RWPE2 (cell line): ENCODE results near the gene STX3.
A peak's percentile ranks its signal among the peaks of the same experiment; 100 is the strongest.
"Not testable (repeated sequence)": the region's sequence is repeated elsewhere in the genome, so short reads cannot be mapped to it uniquely, and the experiment has no call there.

ENCODE experiments used
- ATAC-seq: fragments of 200-7000 bp; cut with Tn5 transposase; 3 replicates; pipeline ENCODE4 v1.9.1; 2021; ENCODE audit warnings: low read depth
- DNase-seq: peaks from one replicate; pipeline ENCODE4 v3.0.0-alpha.2; 2020; ENCODE audit warnings: low spot score
- H3K27ac ChIP-seq: fragments of 450-650 bp; 2 replicates; pipeline ENCODE4 v1.5.1; 2017; ENCODE audit warnings: mild to moderate bottlenecking; ENCODE audit not compliant: poor library complexity, severe bottlenecking
- H3K27me3 ChIP-seq: fragments of 250-450 bp; sonication (Bioruptor Pico); 2 replicates; pipeline ENCODE4 v1.5.1; 2021; ENCODE audit warnings: mild to moderate bottlenecking, moderate library complexity; ENCODE audit not compliant: insufficient read depth, poor library complexity, severe bottlenecking
- H3K36me3 ChIP-seq: fragments of 250-450 bp; sonication (Bioruptor Pico); 2 replicates; pipeline ENCODE4 v1.5.1; 2020; ENCODE audit warnings: low read depth, mild to moderate bottlenecking, moderate library complexity
- H3K4me1 ChIP-seq: fragments of 250-450 bp; sonication (Bioruptor Pico); 2 replicates; pipeline ENCODE4 v1.5.1; 2021; ENCODE audit warnings: mild to moderate bottlenecking, moderate library complexity; ENCODE audit not compliant: insufficient read depth, poor library complexity, severe bottlenecking
- H3K4me3 ChIP-seq: fragments of 250-450 bp; sonication (Bioruptor Pico); 2 replicates; pipeline ENCODE4 v1.5.1; 2021; ENCODE audit warnings: mild to moderate bottlenecking, moderate library complexity; ENCODE audit not compliant: severe bottlenecking
- H3K9me3 ChIP-seq: fragments of 250-450 bp; sonication (Bioruptor Pico); 2 replicates; pipeline ENCODE4 v1.5.1; 2021; ENCODE audit warnings: mild to moderate bottlenecking, moderate library complexity; ENCODE audit not compliant: severe bottlenecking
- TF ChIP-seq, protein P1 (sequence below): fragments of 450-650 bp; IDR thresholded peaks from one replicate; pipeline ENCODE4 v1.5.1; 2017; ENCODE audit warnings: mild to moderate bottlenecking, moderate library complexity; ENCODE audit not compliant: poor library complexity, severe bottlenecking

Gene STX3

DNA sequence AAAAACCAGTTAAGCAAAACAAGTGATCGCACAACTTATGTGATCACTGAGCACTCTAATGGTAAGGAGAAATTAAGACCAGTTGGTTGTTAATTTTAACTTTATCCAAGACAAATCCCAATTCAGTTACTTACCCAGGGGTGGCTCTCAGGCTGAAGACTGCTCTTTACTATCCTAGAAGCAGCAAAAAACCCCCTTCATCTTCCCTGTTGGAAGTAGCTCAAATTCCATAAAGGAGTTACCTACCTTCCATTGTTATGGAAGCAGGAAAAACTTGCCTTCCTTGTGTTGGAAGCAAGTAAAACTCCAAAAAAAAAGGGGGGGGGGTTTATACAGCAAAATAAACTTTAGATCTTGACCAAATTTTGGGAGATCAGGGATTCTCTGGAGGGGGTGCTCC, 60.6 kb downstream of the STX3 start:
- TF ChIP-seq, protein P1, sequence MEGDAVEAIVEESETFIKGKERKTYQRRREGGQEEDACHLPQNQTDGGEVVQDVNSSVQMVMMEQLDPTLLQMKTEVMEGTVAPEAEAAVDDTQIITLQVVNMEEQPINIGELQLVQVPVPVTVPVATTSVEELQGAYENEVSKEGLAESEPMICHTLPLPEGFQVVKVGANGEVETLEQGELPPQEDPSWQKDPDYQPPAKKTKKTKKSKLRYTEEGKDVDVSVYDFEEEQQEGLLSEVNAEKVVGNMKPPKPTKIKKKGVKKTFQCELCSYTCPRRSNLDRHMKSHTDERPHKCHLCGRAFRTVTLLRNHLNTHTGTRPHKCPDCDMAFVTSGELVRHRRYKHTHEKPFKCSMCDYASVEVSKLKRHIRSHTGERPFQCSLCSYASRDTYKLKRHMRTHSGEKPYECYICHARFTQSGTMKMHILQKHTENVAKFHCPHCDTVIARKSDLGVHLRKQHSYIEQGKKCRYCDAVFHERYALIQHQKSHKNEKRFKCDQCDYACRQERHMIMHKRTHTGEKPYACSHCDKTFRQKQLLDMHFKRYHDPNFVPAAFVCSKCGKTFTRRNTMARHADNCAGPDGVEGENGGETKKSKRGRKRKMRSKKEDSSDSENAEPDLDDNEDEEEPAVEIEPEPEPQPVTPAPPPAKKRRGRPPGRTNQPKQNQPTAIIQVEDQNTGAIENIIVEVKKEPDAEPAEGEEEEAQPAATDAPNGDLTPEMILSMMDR, result no peak
- no peak for DNase-seq
- Histone ChIP-seq H3K9me3 (no peaks in the 10 kb centered on the region), H3K27ac (no peak overlapping the region), H3K4me3 (no peak overlapping the region), H3K27me3 (no peaks in the 10 kb centered on the region), H3K4me1 (peaks cover 4% of the 10 kb centered on the region), H3K36me3 (no peaks in the 10 kb centered on the region)
- no peak for ATAC-seq

DNA sequence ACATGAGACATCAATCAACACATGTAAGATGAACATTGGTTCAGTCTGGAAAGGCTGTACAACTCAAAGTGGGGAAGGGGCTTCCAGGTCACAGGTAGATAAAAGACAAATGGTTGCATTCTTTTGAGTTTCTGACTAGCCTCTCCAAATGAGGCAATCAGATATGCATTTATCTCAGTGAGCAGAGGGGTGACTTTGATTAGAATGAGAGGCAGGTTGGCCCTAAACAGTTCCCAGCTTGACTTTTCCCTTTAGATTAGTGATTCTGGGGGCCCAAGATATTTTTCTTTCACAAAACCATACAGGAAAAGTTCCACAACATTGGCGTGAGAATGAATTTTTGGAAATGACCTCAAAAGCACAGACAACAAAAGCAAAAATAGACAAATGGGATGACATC, 61.3 kb downstream of the STX3 start:
- not testable (repeated sequence) for H3K27ac ChIP-seq, H3K4me3 ChIP-seq, H3K36me3 ChIP-seq, ATAC-seq, H3K27me3 ChIP-seq, H3K4me1 ChIP-seq, H3K9me3 ChIP-seq, DNase-seq

DNA sequence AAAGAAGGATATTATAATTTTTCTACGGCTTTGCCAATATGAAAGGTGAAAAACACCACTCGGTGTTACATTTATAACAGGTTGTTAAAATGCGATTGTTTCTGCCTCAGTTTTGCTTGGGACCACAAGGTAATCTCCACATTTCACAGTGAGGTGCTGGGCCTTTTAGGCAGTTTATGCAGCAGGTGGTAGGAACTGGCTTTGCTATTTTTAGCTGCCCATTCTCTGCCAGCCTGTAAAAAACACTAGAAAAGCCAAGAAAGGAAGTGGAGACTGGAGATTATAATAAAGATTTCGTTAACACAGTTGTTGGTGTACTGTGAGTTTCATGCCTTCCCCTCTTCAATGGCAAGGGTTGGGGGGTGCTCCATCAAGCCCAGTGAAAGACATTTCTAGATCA, 63.4 kb downstream of the STX3 start:
- no peaks in the 10 kb centered on the region for H3K27me3 ChIP-seq
- no peaks in the 10 kb centered on the region for H3K4me1 ChIP-seq
- DNase-seq (no peak), ATAC-seq (no peak)
- no peaks in the 10 kb centered on the region for H3K36me3 ChIP-seq
- H3K9me3 ChIP-seq, result no peaks in the 10 kb centered on the region
- TF ChIP-seq, protein P1, result no peak
- H3K27ac ChIP-seq, result no peak overlapping the region
- no peak overlapping the region for H3K4me3 ChIP-seq

DNA sequence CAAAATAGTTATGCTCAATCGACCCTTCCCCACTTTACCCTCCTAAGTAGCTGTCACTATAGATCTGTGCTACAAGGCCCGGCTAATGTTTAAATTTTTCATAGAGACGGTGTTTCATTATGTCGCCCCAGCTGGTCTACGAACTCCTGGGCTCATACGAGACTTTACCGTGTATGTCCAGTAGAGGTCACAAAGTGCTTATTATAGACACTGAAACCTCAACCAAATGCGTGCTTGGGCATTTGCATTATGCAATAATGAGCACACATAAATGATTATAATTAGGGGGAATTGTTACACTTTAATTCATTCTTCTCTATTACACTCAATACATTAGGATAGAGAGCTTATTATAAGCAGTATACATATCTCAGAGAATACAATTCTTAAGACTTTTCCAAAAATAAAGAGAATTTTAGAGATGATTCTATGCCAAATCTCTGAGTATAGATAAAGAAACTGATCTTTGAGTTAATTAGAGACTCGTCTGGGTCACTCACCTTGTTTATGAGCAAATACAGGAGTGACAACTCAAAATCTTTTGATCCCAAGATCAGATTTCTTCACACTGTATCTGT, 67.9 kb downstream of the STX3 start:
- Histone ChIP-seq H3K4me1 (no peaks in the 10 kb centered on the region), H3K27ac (no peak overlapping the region), H3K4me3 (no peak overlapping the region), H3K36me3 (no peaks in the 10 kb centered on the region), H3K27me3 (no peaks in the 10 kb centered on the region), H3K9me3 (no peaks in the 10 kb centered on the region)
- no peak for DNase-seq
- ATAC-seq, result peak; percentile 86
- TF ChIP-seq, protein P1, result peak; percentile 81

DNA sequence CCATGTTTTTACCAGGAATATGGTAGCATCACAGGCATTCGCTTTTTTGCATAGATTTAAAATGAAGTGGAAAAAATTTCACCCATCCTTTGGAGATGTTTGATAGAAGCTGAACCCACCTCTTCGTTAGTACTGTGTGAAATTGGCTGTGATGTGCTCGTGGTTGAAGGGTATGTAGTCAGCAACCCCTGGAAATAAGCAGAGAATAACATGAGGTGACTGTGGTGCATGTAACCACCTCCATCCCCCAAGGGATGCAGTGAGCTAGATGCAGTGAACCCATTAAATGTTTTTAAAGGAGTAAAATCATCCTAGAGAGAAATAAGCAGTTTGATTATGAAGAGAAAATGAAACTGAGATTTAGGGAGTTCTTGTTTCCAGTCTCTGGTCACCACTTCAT, 74.2 kb downstream of the STX3 start:
- H3K27me3 ChIP-seq, result no peaks in the 10 kb centered on the region
- no peak overlapping the region for H3K27ac ChIP-seq
- H3K36me3 ChIP-seq, result no peaks in the 10 kb centered on the region
- TF ChIP-seq, protein P1, result no peak
- ATAC-seq (no peak), DNase-seq (no peak)
- no peaks in the 10 kb centered on the region for H3K4me1 ChIP-seq
- H3K4me3 ChIP-seq, result no peak overlapping the region
- H3K9me3 ChIP-seq, result no peaks in the 10 kb centered on the region
